SK-N-SH (cell line): Measurements from ENCODE around the gene TCF23. TPM values are rescaled to one million over a fixed set of nuclear protein-coding genes. Genes with fewer than 3 reads are reported as not detected.

Experiments
- CTCF ChIA-PET: fragments of 300-600, 350-600 bp; formaldehyde crosslinking; extraction: SDS; loops from one replicate; lab custom pipeline; 2021; lab: Yijun Ruan, JAX
- POLR2A ChIA-PET: fragments of 350-600 bp; sonication (Branson Sonifier 250); formaldehyde crosslinking; extraction: SDS; loops from one replicate; lab custom pipeline; 2020; ENCODE audit warnings: antibody characterized with exemption, inconsistent platforms; lab: Yijun Ruan, JAX
- DNase-seq: peaks from one replicate; pipeline ENCODE4 v3.0.0; 2012
- H2AFZ ChIP-seq: fragments of 200-600 bp; sonication (generic); 2 replicates; pipeline ENCODE4 v1.8.1; 2016; ENCODE audit warnings: antibody characterized with exemption, mild to moderate bottlenecking, low read depth
- H3F3A ChIP-seq: fragments of 200-600 bp; sonication (generic); replicated peaks from 2 replicates; pipeline ENCODE3; 2016; ENCODE audit warnings: antibody characterized with exemption, mild to moderate bottlenecking; ENCODE audit not compliant: insufficient read depth
- H3K27ac ChIP-seq, 2 experiments: fragments of 200-500 bp in 1 of 2; fragments of 200-600 bp in 1 of 2; sonication (Bioruptor generic) in 1 of 2; sonication (generic), shearing (Covaris generic) in 1 of 2; 2 replicates each; pipeline versions ENCODE4 v1.5.1 to v1.6.1; 2014 to 2016; ENCODE audit warnings: low read depth in 2 of 2, inconsistent platforms in 1 of 2, low read length in 1 of 2, mild to moderate bottlenecking in 1 of 2, mixed read lengths in 1 of 2
- H3K27me3 ChIP-seq: fragments of 200-600 bp; sonication (generic), shearing (Covaris generic); 2 replicates; pipeline ENCODE4 v1.6.1; 2016; ENCODE audit warnings: mixed run types; ENCODE audit not compliant: insufficient read depth
- H3K36me3 ChIP-seq, 2 experiments: fragments of 200-500 bp in 1 of 2; fragments of 200-600 bp in 1 of 2; sonication (Bioruptor generic) in 1 of 2; sonication (generic) in 1 of 2; replicated peaks in 1 of 2; 2 replicates each; pipeline versions ENCODE3 to v1.5.1; 2014 to 2016; ENCODE audit warnings: low read length in 1 of 2, mild to moderate bottlenecking in 1 of 2; ENCODE audit not compliant: insufficient read depth in 2 of 2, control insufficient read depth in 1 of 2
- H3K4me1 ChIP-seq, 2 experiments: fragments of 200-500 bp in 1 of 2; fragments of 200-600 bp in 1 of 2; sonication (Bioruptor generic) in 1 of 2; sonication (generic), shearing (Covaris generic) in 1 of 2; 2 replicates each; pipeline versions ENCODE4 v1.5.1 to v1.6.1; 2014 to 2016; ENCODE audit warnings: low read depth in 1 of 2, low read length in 1 of 2, mixed run types in 1 of 2; ENCODE audit not compliant: insufficient read depth in 2 of 2, control insufficient read depth in 1 of 2
- H3K4me2 ChIP-seq: fragments of 200-600 bp; sonication (generic), shearing (Covaris generic); 2 replicates; pipeline ENCODE4 v1.6.1; 2017; ENCODE audit warnings: mixed run types
- H3K4me3 ChIP-seq, 2 experiments: fragments of 200-500 bp in 1 of 2; fragments of 200-600 bp in 1 of 2; sonication (Bioruptor generic) in 1 of 2; sonication (generic), shearing (Covaris generic) in 1 of 2; 2 replicates each; pipeline versions ENCODE4 v1.5.1 to v1.8.1; 2014 to 2016; ENCODE audit warnings: low read depth in 2 of 2, inconsistent platforms in 1 of 2, low read length in 1 of 2, mild to moderate bottlenecking in 1 of 2, mixed read lengths in 1 of 2, moderate library complexity in 1 of 2
- H3K79me2 ChIP-seq: fragments of 200-600 bp; sonication (generic); 2 replicates; pipeline ENCODE4 v1.8.1; 2017; ENCODE audit warnings: mild to moderate bottlenecking; ENCODE audit not compliant: insufficient read depth
- H3K9ac ChIP-seq: fragments of 200-600 bp; sonication (generic); 2 replicates; pipeline ENCODE4 v1.6.1; 2017; ENCODE audit warnings: mixed run types
- H3K9me2 ChIP-seq: fragments of 200-600 bp; sonication (generic); 2 replicates; pipeline ENCODE4 v1.6.1; 2017; ENCODE audit warnings: mixed run types
- H3K9me3 ChIP-seq: fragments of 200-600 bp; sonication (generic); 2 replicates; pipeline ENCODE4 v1.6.1; 2017; ENCODE audit warnings: mixed run types, mild to moderate bottlenecking, moderate library complexity
- H4K20me1 ChIP-seq: fragments of 200-600 bp; sonication (generic); 2 replicates; pipeline ENCODE4 v1.6.1; 2017; ENCODE audit warnings: mild to moderate bottlenecking, mixed run types; ENCODE audit not compliant: insufficient read depth
- ELF1 ChIP-seq: IDR thresholded peaks from 2 replicates; pipeline ENCODE4 v1.4.0; 2012
- EP300 ChIP-seq, 2 experiments: IDR thresholded peaks; 2 replicates each; pipeline versions ENCODE4 v1.4.0 to v1.6.1; 2012; ENCODE audit warnings: borderline replicate concordance in 1 of 2, low read depth in 1 of 2, low read length in 1 of 2
- EZH2phosphoT487 ChIP-seq: fragments of 200-600 bp; sonication (generic); IDR thresholded peaks from 2 replicates; pipeline ENCODE4 v1.6.1; 2017; ENCODE audit warnings: low read depth, mixed run types, mild to moderate bottlenecking, antibody characterized with exemption, moderate library complexity, borderline replicate concordance
- FOSL2 ChIP-seq: IDR thresholded peaks from 2 replicates; pipeline ENCODE4 v1.4.0; 2012; ENCODE audit warnings: low read depth, mild to moderate bottlenecking, moderate library complexity, borderline replicate concordance
- FOXM1 ChIP-seq: IDR thresholded peaks from 2 replicates; pipeline ENCODE4 v1.4.0; 2012; ENCODE audit warnings: low read depth, mild to moderate bottlenecking
- MAX ChIP-seq: IDR thresholded peaks from 2 replicates; pipeline ENCODE4 v1.4.0; 2012; ENCODE audit warnings: low read depth
- MEF2A ChIP-seq: IDR thresholded peaks from 2 replicates; pipeline ENCODE4 v1.4.0; 2012; ENCODE audit warnings: low read depth, borderline replicate concordance
- MXI1 ChIP-seq: IDR thresholded peaks from 2 replicates; pipeline ENCODE4 v1.6.1; 2012; ENCODE audit warnings: mild to moderate bottlenecking, low read depth, low read length, improper control_type of control experiment
- NFIC ChIP-seq: IDR thresholded peaks from 2 replicates; pipeline ENCODE4 v1.4.0; 2012; ENCODE audit warnings: borderline replicate concordance
- NRF1 ChIP-seq: IDR thresholded peaks from 2 replicates; pipeline ENCODE4 v1.6.1; 2012; ENCODE audit warnings: low read depth, mild to moderate bottlenecking, low read length
- REST ChIP-seq: IDR thresholded peaks from 2 replicates; pipeline ENCODE4 v1.6.1; 2012; ENCODE audit warnings: mild to moderate bottlenecking, low read depth, low read length, moderate library complexity
- RFX5 ChIP-seq: IDR thresholded peaks from 2 replicates; pipeline ENCODE4 v1.6.1; 2012; ENCODE audit warnings: mild to moderate bottlenecking, improper control_type of control experiment, low read length
- RXRA ChIP-seq: IDR thresholded peaks from 2 replicates; pipeline ENCODE4 v1.4.0; 2012; ENCODE audit warnings: low read depth, mild to moderate bottlenecking, borderline replicate concordance
- SIN3A ChIP-seq: IDR thresholded peaks from 2 replicates; pipeline ENCODE4 v1.6.1; 2012; ENCODE audit warnings: low read depth, mild to moderate bottlenecking, low read length, moderate library complexity, borderline replicate concordance
- SMC3 ChIP-seq: IDR thresholded peaks from 2 replicates; pipeline ENCODE4 v1.6.1; 2012; ENCODE audit warnings: low read depth, low read length, improper control_type of control experiment
- TAF1 ChIP-seq: IDR thresholded peaks from 2 replicates; pipeline ENCODE4 v1.6.1; 2012; ENCODE audit warnings: low read depth, mild to moderate bottlenecking, low read length, moderate library complexity, borderline replicate concordance
- TCF12 ChIP-seq: IDR thresholded peaks from 2 replicates; pipeline ENCODE4 v1.4.0; 2012
- ZBTB33 ChIP-seq: IDR thresholded peaks from 2 replicates; pipeline ENCODE4 v1.4.0; 2012; ENCODE audit warnings: low read depth, borderline replicate concordance
- WGBS: methylation state at CpG from one replicate; pipeline ENCODE4 v1.1.6; 2017; ENCODE audit warnings: low lambda C conversion rate; 5-methylcytosine and 5-hydroxymethylcytosine counted together
- polyA plus RNA-seq, 3 experiments: library from polyadenylated mRNA; depleted of rRNA; stranded (reverse); fragments of >200 nt; gene quantifications; 2 replicates each; pipeline ENCODE4 v1.2.3, GENCODE V29; 2012
- TF ChIP-seq, protein P1 (sequence below): IDR thresholded peaks from 2 replicates; pipeline ENCODE4; 2012

TCF23 gene
- polyA plus RNA-seq, 1 of the 3 experiments (the other 2 are of a cell fraction), result not detected

DNA sequence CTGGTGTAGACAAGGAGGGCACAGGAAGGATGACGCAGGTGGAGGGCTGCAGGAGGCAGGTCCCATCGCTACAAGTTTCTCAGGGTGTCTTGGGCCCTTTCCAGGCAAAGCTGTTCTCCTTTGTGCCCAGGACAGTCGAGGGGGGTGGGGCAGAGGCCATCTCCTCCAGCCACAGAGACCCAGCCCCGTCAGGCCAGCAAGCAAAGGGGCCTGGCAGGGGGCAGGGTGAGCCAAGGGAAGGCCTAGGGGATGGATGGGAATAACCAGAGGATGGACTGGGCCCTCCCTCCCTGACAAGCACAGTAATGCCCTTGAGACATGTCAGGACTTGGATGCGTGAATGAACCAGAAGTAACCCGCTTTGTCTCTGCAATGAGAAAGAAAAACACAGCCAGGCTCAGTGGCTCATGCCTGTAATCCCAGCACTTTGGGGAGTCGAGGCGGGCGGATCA is 6.3 kb downstream of the TCF23 start:
- Histone ChIP-seq H3K9ac (no peak overlapping the region), H2AFZ (no peak overlapping the region), H3K27me3 (no peaks in the 10 kb centered on the region), H3F3A (no peaks in the 10 kb centered on the region), H3K4me2 (no peak overlapping the region), H3K9me2 (no peaks in the 10 kb centered on the region), H3K4me1 (no peaks in the 10 kb centered on the region), H3K79me2 (no peaks in the 10 kb centered on the region), H3K36me3 (no peaks in the 10 kb centered on the region), H3K9me3 (no peaks in the 10 kb centered on the region), H4K20me1 (no peaks in the 10 kb centered on the region), H3K4me3 (no peak overlapping the region), H3K27ac (no peak overlapping the region)
- TF ChIP-seq MAX, result no peak
- no peak for TF ChIP-seq MXI1
- no peak for TF ChIP-seq FOXM1
- no peak for TF ChIP-seq NFIC
- TF ChIP-seq MEF2A, result no peak
- TF ChIP-seq ZBTB33, result no peak
- no peak for TF ChIP-seq FOSL2
- TF ChIP-seq ELF1, result no peak
- TF ChIP-seq RXRA, result no peak
- no peak for TF ChIP-seq NRF1
- TF ChIP-seq, protein P1, sequence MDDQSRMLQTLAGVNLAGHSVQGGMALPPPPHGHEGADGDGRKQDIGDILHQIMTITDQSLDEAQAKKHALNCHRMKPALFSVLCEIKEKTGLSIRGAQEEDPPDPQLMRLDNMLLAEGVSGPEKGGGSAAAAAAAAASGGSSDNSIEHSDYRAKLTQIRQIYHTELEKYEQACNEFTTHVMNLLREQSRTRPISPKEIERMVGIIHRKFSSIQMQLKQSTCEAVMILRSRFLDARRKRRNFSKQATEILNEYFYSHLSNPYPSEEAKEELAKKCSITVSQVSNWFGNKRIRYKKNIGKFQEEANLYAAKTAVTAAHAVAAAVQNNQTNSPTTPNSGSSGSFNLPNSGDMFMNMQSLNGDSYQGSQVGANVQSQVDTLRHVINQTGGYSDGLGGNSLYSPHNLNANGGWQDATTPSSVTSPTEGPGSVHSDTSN, result no peak
- no peak for TF ChIP-seq EZH2phosphoT487
- no peak for TF ChIP-seq SMC3
- no peak for TF ChIP-seq TAF1
- no peak for TF ChIP-seq RFX5
- no peak for DNase-seq
- WGBS, result 67% methylated on average over 8 of the region's 9 CpGs
- POLR2A ChIA-PET, result no interaction called here
- CTCF ChIA-PET, result interaction anchor here (0.6 to 7.4 kb wide), 7 partner anchors 10 to 109 kb away, joined by 3 to 56 read pairs (median 3); no protein-coding TSS in a partner anchor

- H2AFZ ChIP-seq, result no peak overlapping the region
- TF ChIP-seq REST, result no peak
- no peak for TF ChIP-seq MEF2A
- TF ChIP-seq ZBTB33, result no peak
- no peak for TF ChIP-seq TCF12
- TF ChIP-seq SIN3A, result no peak
- no peak for TF ChIP-seq EZH2phosphoT487
- no peak for TF ChIP-seq RXRA
- no peak for TF ChIP-seq RFX5
- no peak for TF ChIP-seq EP300 (IDR thresholded peaks at IDR 0.05; ENCODE audit: borderline replicate concordance in 1 of 2, low read depth in 1 of 2, low read length in 1 of 2)
- no peak for TF ChIP-seq MXI1
- TF ChIP-seq, all 33 proteins: peak for 0
- ChIA-PET POLR2A (interaction anchor here (0.9 kb wide), 1 partner anchor 19 kb away, joined by 3 read pairs; the partner anchor contains the start of gene PRR30), CTCF (interaction anchor here (0.5 to 6.9 kb wide), 10 partner anchors 9 to 1655 kb away, joined by 3 to 58 read pairs (median 6); partner anchors contain the start of genes CGREF1 and TCF23)
- no peaks in the 10 kb centered on the region for H3K9me2 ChIP-seq
- H3K36me3 ChIP-seq, result no peaks in the 10 kb centered on the region
- H3K9ac ChIP-seq, result no peak overlapping the region
- DNase-seq, result no peak
- no peaks in the 10 kb centered on the region for H3K27me3 ChIP-seq
- H3K79me2 ChIP-seq, result no peaks in the 10 kb centered on the region
- no peak overlapping the region for H3K27ac ChIP-seq
- WGBS, result 74% methylated on average over 6 of the region's 6 CpGs
- H3K4me2 ChIP-seq, result no peak overlapping the region
- H3F3A ChIP-seq, result no peaks in the 10 kb centered on the region
- no peak overlapping the region for H3K4me3 ChIP-seq
- no peaks in the 10 kb centered on the region for H3K4me1 ChIP-seq
- no peaks in the 10 kb centered on the region for H3K9me3 ChIP-seq
- H4K20me1 ChIP-seq, result no peaks in the 10 kb centered on the region
Measured at GRCh38 chr2:27158468-27158867, 9.7 kb downstream of the TCF23 start.
